ENCODE measurements around the gene CASP9.
"Not testable (repeated sequence)": the region's sequence is repeated elsewhere in the genome, so short reads cannot be mapped to it uniquely, and the experiment has no call there.

Gene CASP9

DNA sequence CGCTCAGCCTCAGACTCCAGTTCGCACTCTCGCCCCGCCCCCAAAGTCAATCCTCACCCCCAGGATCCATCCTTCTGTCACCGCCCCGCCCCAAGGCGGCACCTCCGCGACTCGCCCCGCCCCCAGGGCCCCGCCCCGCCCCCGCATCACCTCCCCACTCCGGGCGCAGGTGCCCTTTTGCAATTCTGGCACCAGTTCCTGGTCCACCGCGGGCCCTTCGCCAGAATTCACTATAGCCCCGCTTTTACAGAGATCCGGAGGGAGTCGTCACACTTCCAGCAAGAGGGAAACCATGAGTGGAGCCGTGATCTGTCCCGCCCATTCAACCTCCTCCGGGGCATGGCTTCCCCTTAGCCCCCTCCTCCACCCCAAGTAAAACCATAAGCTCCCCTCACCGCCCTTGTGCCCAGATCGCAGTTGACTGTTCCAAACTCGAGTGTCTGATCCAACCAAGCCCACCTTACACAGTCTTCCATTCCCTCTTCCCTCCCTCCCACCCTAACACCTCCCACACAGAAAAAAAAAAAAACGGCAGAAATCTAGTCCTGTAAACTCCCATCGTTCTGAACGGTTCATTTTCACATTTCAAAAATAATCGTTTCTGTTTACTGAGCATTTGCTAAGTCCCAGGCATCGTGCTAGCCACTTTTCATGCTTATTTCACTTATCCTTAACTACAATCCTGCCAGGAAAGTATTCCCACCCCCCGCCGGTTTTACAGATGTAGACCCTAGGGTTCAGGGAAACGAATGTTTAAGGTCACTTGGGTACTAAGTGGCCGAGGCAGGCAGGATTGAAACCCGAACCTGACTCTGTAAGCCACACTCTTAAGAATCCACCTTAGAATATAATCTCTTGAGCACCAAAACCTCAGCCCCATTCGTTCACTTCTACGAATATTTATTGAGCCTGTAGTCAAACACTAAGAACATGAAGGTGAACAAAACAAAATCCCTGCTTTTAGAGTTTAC lies 1.3 kb upstream of the CASP9 start:
- DNase-seq, result no peak

- peak; percentile 98 for DNase-seq
Measured at GRCh38 chr1:15524283-15525049, 451 bp upstream of the CASP9 start.

DNA sequence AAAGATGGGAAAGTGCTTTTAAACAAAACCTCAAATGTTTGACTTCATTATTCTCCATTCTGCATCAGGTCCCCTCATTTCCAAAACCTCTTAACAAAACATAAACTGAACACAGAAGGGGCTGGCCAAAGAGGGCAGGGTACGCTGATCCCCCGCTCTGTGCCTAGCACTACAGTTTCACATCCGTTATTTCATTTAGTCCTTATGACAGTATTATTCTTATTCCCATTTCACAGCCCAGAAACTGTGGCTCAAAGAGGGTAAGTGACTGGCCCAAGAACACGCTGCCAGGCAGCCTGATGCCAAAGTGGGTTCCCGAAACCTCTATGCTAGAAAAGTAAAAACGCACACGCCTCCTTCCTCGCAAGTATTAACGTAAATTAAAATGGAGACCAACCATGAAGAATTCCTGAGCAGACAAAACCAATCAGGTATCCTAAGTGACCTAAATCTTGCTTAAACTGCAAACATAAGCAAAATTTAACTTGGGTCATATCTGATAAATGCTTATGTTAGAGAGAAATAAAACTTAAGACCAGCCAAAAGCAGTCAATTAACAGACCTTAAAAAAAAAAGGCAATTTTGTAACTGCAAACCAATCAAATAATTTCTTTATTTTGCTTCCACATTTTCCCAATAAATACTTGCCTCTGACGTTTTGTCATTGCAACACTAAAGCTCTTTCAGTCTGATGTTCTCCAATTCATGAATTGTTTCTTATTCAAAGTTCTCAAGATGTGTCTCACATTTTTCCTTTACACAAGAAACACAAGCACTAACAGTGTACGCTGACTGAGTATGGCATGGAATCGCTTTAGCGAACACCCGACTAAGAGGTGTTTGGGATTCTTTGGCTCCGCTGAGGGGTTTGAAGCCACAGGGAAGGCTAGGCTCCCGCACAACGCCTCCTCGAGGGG lies 653 bp downstream of the CASP9 start:
- no peak for DNase-seq

DNA sequence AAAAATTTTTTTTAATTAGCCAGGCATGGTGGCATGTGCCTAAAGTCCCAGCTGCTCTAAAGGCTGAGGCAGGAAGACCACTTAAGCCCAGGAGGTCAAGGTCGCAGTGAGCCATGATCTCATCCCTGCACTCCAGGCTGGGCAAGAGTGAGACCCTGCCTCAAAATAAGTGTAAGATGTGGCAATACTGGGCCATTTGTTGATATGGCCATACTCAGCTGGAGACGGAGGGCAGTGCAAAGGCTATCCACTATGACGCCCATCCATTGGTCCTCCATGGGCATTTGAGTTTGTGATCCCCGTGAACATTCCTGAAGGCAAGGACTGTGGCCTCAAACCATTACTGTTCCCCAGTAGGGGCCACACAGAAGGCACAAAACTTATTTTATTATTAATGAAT lies 1.5 kb downstream of the CASP9 start:
- DNase-seq, result no peak

- not testable (repeated sequence) for DNase-seq
Measured at GRCh38 chr1:15521206-15521906, 2.7 kb downstream of the CASP9 start.

DNA sequence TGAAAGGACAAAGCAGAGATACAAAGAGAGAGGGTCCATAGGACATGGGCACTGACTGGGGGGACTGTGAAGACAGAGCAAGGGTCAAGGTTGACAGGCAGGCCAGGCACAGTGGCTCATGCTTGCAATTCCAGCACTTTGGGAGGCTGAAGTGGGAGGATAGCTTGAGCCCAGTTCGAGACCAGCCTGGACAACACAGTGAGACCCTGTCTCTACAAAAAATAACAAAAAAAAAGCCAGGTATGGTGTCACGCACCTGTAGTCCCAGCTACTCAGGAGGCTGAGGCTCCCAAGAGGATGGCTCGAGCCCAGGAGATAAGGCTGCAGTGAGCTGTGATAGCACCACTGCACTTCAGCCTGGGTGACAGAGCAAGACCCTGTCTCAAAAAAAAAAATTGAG lies 4.4 kb downstream of the CASP9 start:
- DNase-seq, result no peak

DNA sequence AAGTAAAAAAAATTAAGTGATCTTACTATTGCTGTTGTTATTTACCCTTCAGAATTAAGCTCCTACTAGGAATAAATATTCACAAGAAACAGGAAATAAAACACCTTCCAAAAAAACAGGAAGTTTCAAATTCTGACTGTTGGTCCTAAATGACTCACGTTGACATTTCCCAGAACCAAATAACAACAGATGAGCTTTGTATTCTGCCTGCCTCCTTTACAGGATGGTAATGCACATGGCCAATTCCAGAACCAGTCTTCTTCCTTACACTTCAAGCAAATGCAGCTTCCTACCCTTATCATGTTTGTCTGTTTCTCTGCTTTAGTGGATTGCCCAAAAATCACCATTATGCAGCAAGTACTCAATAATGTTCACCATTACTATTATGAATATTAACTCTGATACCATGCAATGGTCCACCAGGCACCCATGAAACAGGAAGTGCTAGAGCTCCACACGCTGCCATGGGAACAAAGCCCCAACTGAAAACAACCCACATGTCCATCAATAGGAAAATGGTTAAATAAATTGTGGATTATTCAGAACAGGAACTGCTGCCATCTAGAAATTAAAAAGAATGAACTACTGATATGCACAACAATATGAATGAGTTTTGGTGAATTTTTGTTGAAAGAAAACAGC lies 8.9 kb downstream of the CASP9 start:
- no peak for DNase-seq

DNA sequence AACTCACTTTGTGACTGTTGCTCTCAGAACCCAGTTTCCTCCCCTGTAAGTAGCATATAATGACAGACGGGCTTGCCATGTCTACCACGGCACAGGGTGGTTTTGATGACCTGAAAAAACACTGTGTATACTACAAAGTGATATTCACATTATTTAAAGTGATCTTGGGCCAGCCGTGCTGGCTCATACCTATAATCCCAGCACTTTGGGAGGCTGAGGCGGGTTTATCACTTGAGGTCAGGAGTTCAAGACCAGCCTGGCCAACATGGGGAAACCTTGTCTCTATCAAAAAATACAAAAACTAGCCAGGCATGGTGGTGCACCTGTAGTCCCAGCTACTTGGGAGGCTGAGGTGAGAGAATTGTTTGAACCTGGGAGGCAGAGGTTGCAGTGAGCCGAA lies 9.5 kb downstream of the CASP9 start:
- not testable (repeated sequence) for DNase-seq

- DNase-seq, result no peak
Measured at GRCh38 chr1:15513919-15514318, 10.1 kb downstream of the CASP9 start.

GRCh38 chr1:15513192-15513591 lies 10.8 kb downstream of the CASP9 start:
- DNase-seq, result no peak

DNA sequence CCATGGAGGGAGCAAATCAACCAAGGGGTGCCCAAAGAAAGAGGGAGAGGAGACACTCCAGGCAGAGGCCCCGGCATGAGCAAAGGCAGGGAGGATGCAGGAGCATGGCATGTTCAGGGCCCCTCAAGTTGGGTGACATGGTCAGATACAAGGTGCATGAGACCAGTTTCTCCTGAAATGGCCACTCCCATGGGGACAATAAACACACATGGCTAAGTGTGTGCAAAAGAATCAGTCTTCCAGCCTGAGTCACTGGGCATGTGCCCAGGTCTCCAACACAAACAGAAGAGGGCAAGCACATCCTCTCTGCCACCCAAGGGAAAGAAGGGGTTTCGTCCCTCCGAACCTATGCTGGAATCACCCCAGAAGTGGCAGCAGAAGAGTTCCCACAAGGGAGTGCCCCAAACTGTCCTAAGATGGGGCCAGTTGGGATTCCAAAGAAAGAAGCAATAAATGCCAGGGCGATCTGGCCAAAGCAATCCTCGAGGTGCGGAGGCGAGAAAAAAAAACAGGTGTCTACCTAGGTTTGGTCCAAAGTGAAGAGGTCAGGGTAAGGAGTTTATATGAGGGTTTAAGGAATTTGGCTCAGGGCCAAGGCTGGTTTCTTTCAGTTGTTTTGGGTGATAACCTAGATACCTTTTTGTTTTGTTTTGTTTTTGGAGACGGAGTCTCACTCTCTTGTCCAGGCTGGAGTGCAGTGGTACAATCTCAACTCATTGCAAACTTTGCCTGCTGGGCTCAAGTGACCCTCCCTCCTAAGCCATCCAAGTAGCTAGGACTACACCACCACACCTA lies 13.2 kb downstream of the CASP9 start:
- no peak for DNase-seq

DNA sequence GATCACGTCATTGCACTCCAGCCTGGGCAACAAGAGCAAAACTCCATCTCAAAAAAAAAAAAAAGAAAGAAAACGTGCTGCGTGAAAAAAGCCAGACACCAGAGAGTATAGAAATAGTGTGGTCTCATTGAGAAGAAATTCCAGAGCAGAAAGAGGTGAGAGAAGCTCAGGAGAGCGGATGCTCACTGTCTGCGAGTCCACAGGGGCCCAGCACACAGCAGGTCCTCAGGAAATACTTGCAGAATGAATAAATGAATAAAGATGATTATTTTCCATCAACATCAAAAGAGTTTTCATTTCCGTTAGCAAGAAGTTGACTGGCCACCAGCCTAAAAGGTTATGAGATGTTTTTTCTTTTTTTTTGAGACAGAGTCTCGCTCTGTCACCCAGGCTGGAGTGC lies 14.4 kb downstream of the CASP9 start:
- DNase-seq, result no peak

- DNase-seq, result no peak
Measured at GRCh38 chr1:15508700-15509487, 15.1 kb downstream of the CASP9 start.

DNA sequence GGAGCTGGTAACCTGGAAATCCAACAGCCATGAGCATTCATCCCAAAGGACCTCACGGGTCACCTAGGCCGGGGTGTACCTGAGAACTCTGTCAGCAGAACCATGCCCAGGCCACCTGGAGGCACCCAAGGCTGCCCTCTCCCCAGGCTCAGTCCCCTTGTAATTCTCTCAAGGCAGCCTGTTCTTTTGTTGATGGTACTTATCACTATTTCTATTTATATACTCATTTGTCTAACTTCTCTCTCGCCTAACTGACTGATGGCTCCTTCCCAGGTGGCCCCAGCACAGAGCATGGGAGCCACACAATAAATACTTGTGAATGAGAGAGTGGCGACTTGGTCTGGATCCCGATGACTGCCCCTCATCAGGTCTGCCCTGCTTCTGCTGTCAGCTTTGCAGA lies 16.7 kb downstream of the CASP9 start:
- DNase-seq, result no peak

- no peak for DNase-seq
Measured at GRCh38 chr1:15506831-15507230, 17.2 kb downstream of the CASP9 start.

DNA sequence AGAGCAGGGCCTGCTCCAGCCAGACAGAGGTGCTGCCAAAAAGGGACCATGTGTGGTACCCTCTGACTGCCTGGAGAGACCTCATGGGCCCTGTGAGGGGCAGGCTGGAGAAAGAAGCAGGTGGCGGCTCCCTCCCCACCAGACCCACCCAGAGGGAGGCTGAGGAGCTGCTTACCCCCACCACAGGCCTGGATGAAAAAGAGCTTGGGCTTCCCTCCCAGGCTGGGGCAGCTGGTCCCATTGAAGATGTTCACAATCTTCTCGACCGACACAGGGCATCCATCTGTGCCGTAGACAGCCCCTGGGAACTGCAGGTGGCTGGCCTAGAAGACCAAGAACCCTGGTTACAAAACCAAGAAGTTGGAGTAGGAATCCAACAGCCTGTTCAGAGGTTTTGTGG lies 19.6 kb downstream of the CASP9 start:
- no peak for DNase-seq

GRCh38 chr1:15501208-15502032 lies 22.6 kb downstream of the CASP9 start:
- peak; percentile 57 for DNase-seq

DNA sequence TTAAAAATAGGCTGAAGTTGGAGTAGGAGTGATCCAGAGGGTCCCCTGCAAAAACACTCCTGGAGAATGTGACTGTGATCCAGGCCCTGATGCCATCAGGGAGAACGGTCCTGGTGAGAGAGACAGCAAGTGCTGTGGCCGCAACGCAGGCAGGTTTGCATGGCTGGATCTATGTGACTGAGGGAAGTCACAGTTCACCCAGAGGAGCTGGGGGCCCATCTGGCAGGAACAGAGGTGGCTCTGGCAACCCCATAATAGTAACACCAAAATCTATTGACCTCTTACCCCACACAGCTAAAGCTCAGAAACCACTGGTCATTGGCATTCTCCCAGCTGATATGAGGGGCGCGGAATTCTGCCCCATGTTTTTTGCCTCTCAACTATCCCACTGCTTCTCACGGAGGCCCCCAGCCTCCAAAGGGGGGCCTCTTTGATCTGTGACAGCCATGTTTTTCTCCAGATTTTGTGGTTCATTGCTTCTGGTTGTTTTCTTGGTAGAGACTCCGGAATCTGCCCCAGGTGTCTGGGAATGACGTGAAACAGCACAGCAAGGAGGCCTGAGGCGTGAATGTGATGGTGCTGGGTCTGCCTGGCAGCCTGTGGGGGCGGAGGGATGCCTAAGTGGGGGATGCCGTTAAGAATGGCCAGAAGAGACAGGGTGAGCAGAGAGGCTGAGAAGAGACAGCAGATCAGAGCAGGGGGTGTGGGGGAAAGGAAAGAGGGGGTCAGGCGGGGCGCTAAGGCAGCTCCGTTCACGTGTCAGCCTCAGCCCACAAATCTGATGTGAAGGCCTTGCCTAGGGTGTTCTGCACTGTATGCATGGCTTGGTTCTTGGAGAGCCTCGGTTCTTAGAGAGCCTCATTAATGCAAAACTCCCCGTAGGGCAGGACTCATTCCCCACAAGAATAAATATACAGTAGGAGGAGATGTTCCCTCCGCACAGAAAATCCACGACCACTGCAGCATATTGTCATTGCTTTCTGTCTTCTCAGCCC lies 23.5 kb downstream of the CASP9 start:
- no peak for DNase-seq
